BLaER1 treated with 17β-estradiol and CSF1 and Interleukin-3, amounts not matched to agents 10 nM and 100 nM (cell line): ENCODE results near the gene GMPR.
A peak's percentile ranks its signal among the peaks of the same experiment; 100 is the strongest.
"Not testable (repeated sequence)": the region's sequence is repeated elsewhere in the genome, so short reads cannot be mapped to it uniquely, and the experiment has no call there.

ENCODE experiments used
- H3K27ac ChIP-seq, 11 experiments: shearing (Covaris generic); formaldehyde crosslinking; 2 replicates each; pipeline ENCODE4 v1.8.1; 2022
- H3K27me3 ChIP-seq, 11 experiments: shearing (Covaris generic); formaldehyde crosslinking; 2 replicates each; pipeline ENCODE4 v1.8.1; 2022
- H3K36me3 ChIP-seq, 11 experiments: shearing (Covaris generic); formaldehyde crosslinking; 2 replicates each; pipeline ENCODE4 v1.8.1; 2022
- H3K4me1 ChIP-seq, 10 experiments: shearing (Covaris generic); formaldehyde crosslinking; 2 replicates each; pipeline ENCODE4 v1.8.1; 2022
- H3K4me2 ChIP-seq, 11 experiments: shearing (Covaris generic); formaldehyde crosslinking; 2 replicates each; pipeline ENCODE4 v1.8.1; 2022
- H3K4me3 ChIP-seq, 10 experiments: shearing (Covaris generic); formaldehyde crosslinking; 2 replicates each; pipeline ENCODE4 v1.8.1; 2022
- H3K9ac ChIP-seq, 11 experiments: shearing (Covaris generic); formaldehyde crosslinking; 2 replicates each; pipeline ENCODE4 v1.8.1; 2022
- H3K9me3 ChIP-seq, 11 experiments: shearing (Covaris generic); formaldehyde crosslinking; replicated peaks in 1 of 11; 2 replicates each; pipeline ENCODE4 v1.8.1; 2022
- H4K20me1 ChIP-seq, 11 experiments: shearing (Covaris generic); formaldehyde crosslinking; 2 replicates each; pipeline ENCODE4 v1.8.1; 2022
- Cebpa-rat ChIP-seq, 11 experiments: shearing (Covaris generic); IDR thresholded peaks; 2 replicates each; pipeline ENCODE4 v1.8.1; 2022

The GMPR gene

GRCh38 chr6:16263464-16264099, 25.2 kb downstream of the GMPR start:
- H3K9me3 ChIP-seq, H3K27ac ChIP-seq, H3K36me3 ChIP-seq, H3K9ac ChIP-seq, H3K4me2 ChIP-seq, H3K4me3 ChIP-seq, H4K20me1 ChIP-seq: not testable (repeated sequence)
- H3K27me3 ChIP-seq: peaks cover 0 to 25% (median 11%) of the 10 kb centered on the region in 11 experiments; a peak in 11 of 22 replicates
- H3K4me1 ChIP-seq: peaks cover 16 to 34% (median 31%) of the 10 kb centered on the region in 10 experiments

GRCh38 chr6:16264785-16265184, 26.4 kb downstream of the GMPR start:
- Histone ChIP-seq H3K4me2 (peak overlapping the region in 7 of 11 experiments; percentile 84 to 94 (median 88); a peak in 9 of 22 replicates), H3K9ac (no peak overlapping the region), H4K20me1 (peaks cover 0 to 5% (median 0%) of the 10 kb centered on the region in 11 experiments; a peak in 1 of 22 replicates), H3K4me3 (no peak overlapping the region), H3K9me3 (peaks cover 0 to 5% (median 0%) of the 10 kb centered on the region in 11 experiments; a peak in 1 of 22 replicates), H3K36me3 (no peaks in the 10 kb centered on the region), H3K27me3 (peaks cover 0 to 25% (median 11%) of the 10 kb centered on the region in 11 experiments; a peak in 11 of 22 replicates), H3K27ac (no peak overlapping the region), H3K4me1 (peaks cover 16 to 44% (median 31%) of the 10 kb centered on the region in 10 experiments)
- TF ChIP-seq Cebpa-rat (IDR thresholded peaks at IDR 0.05): no peak

- Histone ChIP-seq H3K4me3 (no peak overlapping the region), H3K9me3 (peaks cover 0 to 5% (median 0%) of the 10 kb centered on the region in 11 experiments; a peak in 1 of 22 replicates), H3K27ac (peak overlapping the region in 2 of 11 experiments; percentile 27 to 29; a peak in 1 of 22 replicates), H3K9ac (no peak overlapping the region), H3K27me3 (peaks cover 0 to 32% (median 11%) of the 10 kb centered on the region in 11 experiments; a peak in 11 of 22 replicates), H3K4me1 (peaks cover 16 to 51% (median 39%) of the 10 kb centered on the region in 10 experiments), H3K36me3 (no peaks in the 10 kb centered on the region), H4K20me1 (peaks cover 0 to 5% (median 0%) of the 10 kb centered on the region in 11 experiments; a peak in 1 of 22 replicates), H3K4me2 (peak overlapping the region in 8 of 11 experiments; percentile 84 to 94 (median 89); a peak in 16 of 22 replicates)
- no peak for TF ChIP-seq Cebpa-rat (IDR thresholded peaks at IDR 0.05)
These were observed 27.3 kb downstream of the GMPR start for GRCh38 chr6:16265351-16266341.

- no peaks in the 10 kb centered on the region for H3K36me3 ChIP-seq
- H3K9ac ChIP-seq: peak overlapping the region; percentile 15 to 82 (median 72); a peak in 21 of 22 replicates
- peak overlapping the region; percentile 32 to 69 (median 50); a peak in 17 of 20 replicates for H3K4me3 ChIP-seq
- TF ChIP-seq Cebpa-rat (IDR thresholded peaks at IDR 0.05): peak in 1 of 11 experiments; percentile 17; a peak in 1 of 22 replicates
- peaks cover 0 to 37% (median 11%) of the 10 kb centered on the region in 11 experiments; a peak in 11 of 22 replicates for H3K27me3 ChIP-seq
- H3K4me1 ChIP-seq: peaks cover 16 to 56% (median 39%) of the 10 kb centered on the region in 10 experiments
- H3K4me2 ChIP-seq: peak overlapping the region; percentile 84 to 94 (median 90)
- peaks cover 0 to 5% (median 0%) of the 10 kb centered on the region in 11 experiments; a peak in 1 of 22 replicates for H4K20me1 ChIP-seq
- H3K9me3 ChIP-seq: peaks cover 0 to 5% (median 0%) of the 10 kb centered on the region in 11 experiments; a peak in 1 of 22 replicates
- H3K27ac ChIP-seq: peak overlapping the region in 10 of 11 experiments; percentile 51 to 92 (median 85); a peak in 20 of 22 replicates
These were observed 29.3 kb downstream of the GMPR start for GRCh38 chr6:16267428-16268263.

GRCh38 chr6:16269442-16270070, 31.2 kb downstream of the GMPR start:
- not testable (repeated sequence) for H4K20me1 ChIP-seq, H3K9ac ChIP-seq, H3K4me3 ChIP-seq, H3K9me3 ChIP-seq, H3K36me3 ChIP-seq
- H3K4me2 ChIP-seq: peak overlapping the region in 6 of 11 experiments; percentile 3 to 54 (median 34); a peak in 10 of 22 replicates
- peaks cover 0 to 37% (median 11%) of the 10 kb centered on the region in 11 experiments; a peak in 11 of 22 replicates for H3K27me3 ChIP-seq
- peak overlapping the region in 3 of 11 experiments; percentile 3 to 20 (median 17); a peak in 3 of 22 replicates for H3K27ac ChIP-seq
- peaks cover 16 to 75% (median 58%) of the 10 kb centered on the region in 10 experiments for H3K4me1 ChIP-seq

- Histone ChIP-seq H3K27me3 (peaks cover 0 to 31% (median 6%) of the 10 kb centered on the region in 11 experiments; a peak in 11 of 22 replicates), H3K9ac (no peak overlapping the region), H4K20me1 (peaks cover 0 to 5% (median 0%) of the 10 kb centered on the region in 11 experiments; a peak in 1 of 22 replicates), H3K4me3 (no peak overlapping the region), H3K9me3 (peaks cover 0 to 5% (median 0%) of the 10 kb centered on the region in 11 experiments; a peak in 1 of 22 replicates), H3K4me1 (peaks cover 16 to 77% (median 61%) of the 10 kb centered on the region in 10 experiments), H3K27ac (peak overlapping the region in 4 of 11 experiments; percentile 2 to 20 (median 10); a peak in 5 of 22 replicates), H3K4me2 (peak overlapping the region in 9 of 11 experiments; percentile 3 to 54 (median 32); a peak in 15 of 22 replicates), H3K36me3 (no peaks in the 10 kb centered on the region)
- TF ChIP-seq Cebpa-rat (IDR thresholded peaks at IDR 0.05): no peak
These were observed 31.9 kb downstream of the GMPR start for GRCh38 chr6:16270178-16270794.

- Histone ChIP-seq H3K4me3 (no peak overlapping the region), H3K27me3 (peaks cover 0 to 21% (median 0%) of the 10 kb centered on the region in 11 experiments; a peak in 6 of 22 replicates), H3K9me3 (no peaks in the 10 kb centered on the region), H3K27ac (no peak overlapping the region), H3K4me1 (peaks cover 15 to 66% (median 50%) of the 10 kb centered on the region in 10 experiments), H4K20me1 (peaks cover 0 to 5% (median 0%) of the 10 kb centered on the region in 11 experiments; a peak in 1 of 22 replicates), H3K36me3 (no peaks in the 10 kb centered on the region), H3K4me2 (no peak overlapping the region), H3K9ac (no peak overlapping the region)
- TF ChIP-seq Cebpa-rat (IDR thresholded peaks at IDR 0.05): no peak
These were observed 33.0 kb downstream of the GMPR start for GRCh38 chr6:16271428-16271827.
